Neuronal stem cell (in vitro differentiated cells): ENCODE results near the gene ICA1.

Experiments used
- DNase-seq: peaks from one replicate; pipeline ENCODE4 v3.0.0-alpha.2; 2013; ENCODE audit warnings: low spot score
- H2AFZ ChIP-seq: one replicate; pipeline ENCODE4 v1.6.1; 2013; ENCODE audit warnings: mild to moderate bottlenecking, low read length, inconsistent platforms
- H2AK5ac ChIP-seq: 2 replicates; pipeline ENCODE4 v1.6.1; 2013; ENCODE audit warnings: low read depth, mild to moderate bottlenecking, inconsistent platforms, low read length, moderate library complexity, mixed read lengths
- H2BK120ac ChIP-seq: 2 replicates; pipeline ENCODE4 v1.6.1; 2013; ENCODE audit warnings: low read depth, mild to moderate bottlenecking, inconsistent platforms, low read length, moderate library complexity, mixed read lengths
- H2BK12ac ChIP-seq: one replicate; pipeline ENCODE4 v1.6.1; 2013; ENCODE audit warnings: low read length, inconsistent platforms
- H2BK15ac ChIP-seq: 2 replicates; pipeline ENCODE4 v1.6.1; 2013; ENCODE audit warnings: mild to moderate bottlenecking, low read length, inconsistent platforms, mixed read lengths
- H2BK5ac ChIP-seq: one replicate; pipeline ENCODE4 v1.6.1; 2013; ENCODE audit warnings: inconsistent platforms, mild to moderate bottlenecking, low read length, moderate library complexity
- H3K14ac ChIP-seq: one replicate; pipeline ENCODE4 v1.6.1; 2013; ENCODE audit warnings: low read length, inconsistent platforms
- H3K18ac ChIP-seq: 2 replicates; pipeline ENCODE4 v1.6.1; 2013; ENCODE audit warnings: low read length, inconsistent platforms
- H3K23ac ChIP-seq: 2 replicates; pipeline ENCODE4 v1.6.1; 2013; ENCODE audit warnings: low read depth, mild to moderate bottlenecking, mixed read lengths, low read length, inconsistent platforms; ENCODE audit not compliant: poor library complexity
- H3K27ac ChIP-seq: replicated peaks from 3 replicates; pipeline ENCODE4 v1.5.1; 2013; ENCODE audit warnings: low read length, inconsistent platforms
- H3K27me3 ChIP-seq, 3 experiments: 2 replicates each; pipeline ENCODE4 v1.6.1; 2013; ENCODE audit warnings: low read length in 3 of 3, mild to moderate bottlenecking in 2 of 3, inconsistent platforms in 1 of 3, low read depth in 1 of 3, mixed read lengths in 1 of 3, moderate library complexity in 1 of 3; ENCODE audit not compliant: control insufficient read depth in 3 of 3, insufficient read depth in 3 of 3
- H3K36me3 ChIP-seq, 2 donors: replicated peaks in 1 of 2; 2 replicates each; pipeline ENCODE4 v1.6.1; 2013; ENCODE audit warnings: low read length in 2 of 2; ENCODE audit not compliant: control insufficient read depth in 2 of 2, insufficient read depth in 2 of 2
- H3K4ac ChIP-seq: 2 replicates; pipeline ENCODE4 v1.6.1; 2013; ENCODE audit warnings: inconsistent platforms, mild to moderate bottlenecking, low read length, moderate library complexity
- H3K4me1 ChIP-seq, 2 donors: 1 replicate in 1 of 2; 2 replicates in 1 of 2; pipeline ENCODE4 v1.6.1; 2013; ENCODE audit warnings: low read length in 2 of 2, low read depth in 1 of 2; ENCODE audit not compliant: control insufficient read depth in 2 of 2, insufficient read depth in 1 of 2
- H3K4me2 ChIP-seq: one replicate; pipeline ENCODE4 v1.6.1; 2013; ENCODE audit warnings: mild to moderate bottlenecking, low read length, inconsistent platforms; ENCODE audit not compliant: insufficient read depth, poor library complexity, severe bottlenecking
- H3K4me3 ChIP-seq, 2 donors: 2 replicates each; pipeline ENCODE4 v1.5.1; 2013; ENCODE audit warnings: low read length in 2 of 2, mild to moderate bottlenecking in 2 of 2, inconsistent platforms in 1 of 2, moderate library complexity in 1 of 2
- H3K79me1 ChIP-seq: one replicate; pipeline ENCODE4 v1.6.1; 2013; ENCODE audit warnings: low read depth, mild to moderate bottlenecking, inconsistent platforms, low read length, moderate library complexity
- H3K9ac ChIP-seq: one replicate; pipeline ENCODE4 v1.6.1; 2013; ENCODE audit warnings: mild to moderate bottlenecking, low read depth, low read length, inconsistent platforms; ENCODE audit not compliant: poor library complexity
- H3K9me3 ChIP-seq, 2 donors: replicated peaks in 1 of 2; 2 replicates each; pipeline versions ENCODE3 to v1.6.1; 2013; ENCODE audit warnings: low read length in 2 of 2, mild to moderate bottlenecking in 2 of 2, inconsistent platforms in 1 of 2, low read depth in 1 of 2, mixed read lengths in 1 of 2, moderate library complexity in 1 of 2; ENCODE audit not compliant: control insufficient read depth in 2 of 2, insufficient read depth in 1 of 2
- H4K8ac ChIP-seq: one replicate; pipeline ENCODE4 v1.6.1; 2013; ENCODE audit warnings: low read depth, mild to moderate bottlenecking, inconsistent platforms, low read length, moderate library complexity
- H4K91ac ChIP-seq: one replicate; pipeline ENCODE4 v1.6.1; 2013; ENCODE audit warnings: low read length, low read depth, mild to moderate bottlenecking, inconsistent platforms; ENCODE audit not compliant: poor library complexity
- WGBS, 2 donors: extraction: QIAGEN DNeasy Blood & Tissue Kit; methylation state at CpG; one replicate each; pipeline ENCODE4 v1.1.7; 2013; ENCODE audit warnings: missing lambda C conversion rate in 2 of 2, mixed read lengths in 1 of 2; ENCODE audit not compliant: insufficient read length in 2 of 2, insufficient replicate concordance in 1 of 2; ENCODE audit errors: extremely low coverage in 2 of 2; 5-methylcytosine and 5-hydroxymethylcytosine counted together

The ICA1 gene

DNA sequence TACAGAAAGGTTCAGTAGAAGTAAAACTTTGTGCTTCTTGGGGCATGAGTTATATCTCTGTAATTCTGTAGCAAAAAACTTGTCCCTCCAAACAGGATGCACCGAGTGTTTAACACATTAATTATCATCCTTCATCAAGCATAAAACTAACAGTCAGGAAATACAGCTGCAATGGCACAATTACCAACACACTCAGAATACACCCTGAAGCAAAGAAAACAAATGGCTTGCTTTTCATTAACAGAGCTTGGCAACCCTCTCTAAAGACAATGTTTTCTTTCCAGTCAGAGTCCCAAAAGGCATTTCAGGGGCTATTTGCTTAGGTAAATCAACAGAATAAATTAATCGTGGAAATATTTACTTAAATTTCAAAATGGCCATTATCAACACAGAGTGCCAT, 107.7 kb downstream of the ICA1 start:
- Histone ChIP-seq H2AK5ac (no peak overlapping the region), H3K4me2 (no peak overlapping the region), H3K4me3 (no peak overlapping the region), H3K36me3 (no peaks in the 10 kb centered on the region), H2AFZ (no peak overlapping the region), H2BK120ac (no peak overlapping the region), H3K14ac (no peak overlapping the region), H3K79me1 (no peaks in the 10 kb centered on the region), H3K18ac (no peak overlapping the region), H3K23ac (no peak overlapping the region), H4K91ac (no peak overlapping the region), H3K4ac (no peak overlapping the region), H2BK5ac (no peak overlapping the region), H3K27ac (no peak overlapping the region), H2BK12ac (no peak overlapping the region), H3K27me3 (no peaks in the 10 kb centered on the region), H4K8ac (no peak overlapping the region), H2BK15ac (no peak overlapping the region), H3K4me1 (peaks cover 0 to 4% of the 10 kb centered on the region in 2 donors), H3K9me3 (peaks cover 0 to 3% of the 10 kb centered on the region in 2 donors), H3K9ac (no peak overlapping the region)
- no peak for DNase-seq
- no CpG with 5 or more reads among the region's 2 CpGs for WGBS, 2 donors

DNA sequence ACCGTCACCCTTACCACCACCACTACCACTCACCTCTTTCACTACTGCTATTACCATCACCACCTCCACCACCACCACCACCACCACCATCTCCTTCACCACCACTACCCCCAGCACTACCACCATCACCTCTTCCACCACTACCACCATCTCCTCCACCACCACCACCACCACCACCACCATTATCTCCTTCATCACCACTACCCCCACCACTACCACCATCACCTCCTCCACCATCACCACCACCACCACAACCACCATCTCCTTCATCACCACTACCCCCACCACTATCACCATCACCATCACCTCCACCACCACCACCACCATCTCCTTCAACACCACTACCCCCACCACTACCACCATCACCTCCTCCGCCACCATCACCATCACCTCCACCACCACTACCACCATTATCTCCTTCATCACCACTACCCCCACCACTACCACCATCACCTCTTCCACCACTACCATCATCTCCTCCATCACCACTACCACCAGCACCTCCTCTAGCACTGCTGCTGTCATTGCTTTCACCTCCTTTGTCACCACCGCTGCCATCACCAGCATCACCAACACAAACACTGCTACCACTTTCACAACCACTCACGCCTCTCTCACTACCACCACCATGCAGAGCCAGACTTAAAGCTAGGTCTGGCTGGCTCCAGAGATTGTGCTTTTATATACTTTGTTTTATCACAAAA, 109.3 kb downstream of the ICA1 start:
- DNase-seq, result no peak
- H2BK12ac ChIP-seq, result no peak overlapping the region
- peak overlapping the region; percentile 62 for H3K23ac ChIP-seq
- peak overlapping the region in 1 of 2 donors; percentile 5 for H3K4me3 ChIP-seq
- no peak overlapping the region for H2AFZ ChIP-seq
- peak overlapping the region; percentile 78 for H3K9ac ChIP-seq
- no peaks in the 10 kb centered on the region for H3K79me1 ChIP-seq
- peak overlapping the region; percentile 95 for H4K8ac ChIP-seq
- no peak overlapping the region for H2AK5ac ChIP-seq
- peak overlapping the region; percentile 76 for H4K91ac ChIP-seq
- H3K18ac ChIP-seq, result peak overlapping the region; percentile 12
- no peak overlapping the region for H2BK5ac ChIP-seq
- peaks cover 0 to 3% of the 10 kb centered on the region in 2 donors for H3K9me3 ChIP-seq
- H3K4me2 ChIP-seq, result no peak overlapping the region
- no peak overlapping the region for H3K4ac ChIP-seq
- WGBS, 2 donors, result 100% methylated on average over 1 of the region's 4 CpGs; no CpG with 5 or more reads in 1 of the 2 donors
- no peak overlapping the region for H2BK120ac ChIP-seq
- no peak overlapping the region for H2BK15ac ChIP-seq
- H3K36me3 ChIP-seq, result no peaks in the 10 kb centered on the region
- H3K27ac ChIP-seq, result no peak overlapping the region
- H3K27me3 ChIP-seq, result no peaks in the 10 kb centered on the region
- peaks cover 0 to 17% of the 10 kb centered on the region in 2 donors for H3K4me1 ChIP-seq
- H3K14ac ChIP-seq, result no peak overlapping the region

DNA sequence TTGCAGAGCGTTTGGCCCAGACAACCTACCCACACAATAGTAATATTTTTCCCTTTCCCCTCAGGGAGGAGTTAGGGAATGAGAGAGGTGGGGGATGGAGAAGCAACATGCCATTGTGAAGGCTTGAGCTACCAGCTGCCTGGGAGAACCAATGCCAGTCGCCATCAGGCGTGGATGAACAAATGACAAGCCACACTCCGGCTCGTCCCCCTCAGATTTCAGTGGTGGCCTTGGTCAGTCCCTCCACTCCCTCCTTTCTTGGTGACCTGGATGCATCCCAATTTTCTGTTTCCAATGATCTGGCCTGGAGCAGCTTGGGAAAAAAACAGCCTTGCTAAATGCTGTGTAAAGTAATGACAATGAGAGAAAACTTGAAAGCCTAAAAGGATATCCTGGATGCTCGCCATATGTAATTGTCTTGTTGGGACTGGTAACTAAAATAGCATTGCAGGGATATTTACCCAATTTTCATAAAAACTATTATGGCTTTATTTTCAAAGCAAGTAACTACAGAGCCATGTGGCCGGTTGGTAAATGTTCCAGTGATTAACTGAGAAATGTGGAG, 110.7 kb downstream of the ICA1 start:
- Histone ChIP-seq H2BK15ac (no peak overlapping the region), H3K27ac (no peak overlapping the region), H3K14ac (no peak overlapping the region), H2AK5ac (no peak overlapping the region), H3K4me3 (no peak overlapping the region), H3K9ac (no peak overlapping the region), H2AFZ (no peak overlapping the region), H3K4me1 (peaks cover 8 to 23% of the 10 kb centered on the region in 2 donors), H3K4ac (no peak overlapping the region), H4K8ac (no peak overlapping the region), H3K79me1 (no peaks in the 10 kb centered on the region), H3K36me3 (no peaks in the 10 kb centered on the region), H3K18ac (no peak overlapping the region), H4K91ac (no peak overlapping the region), H3K23ac (no peak overlapping the region), H3K4me2 (no peak overlapping the region), H3K27me3 (no peaks in the 10 kb centered on the region), H2BK12ac (no peak overlapping the region), H2BK120ac (no peak overlapping the region), H3K9me3 (peaks cover 0 to 3% of the 10 kb centered on the region in 2 donors), H2BK5ac (no peak overlapping the region)
- WGBS, 2 donors, result no CpG with 5 or more reads among the region's 7 CpGs
- no peak for DNase-seq

DNA sequence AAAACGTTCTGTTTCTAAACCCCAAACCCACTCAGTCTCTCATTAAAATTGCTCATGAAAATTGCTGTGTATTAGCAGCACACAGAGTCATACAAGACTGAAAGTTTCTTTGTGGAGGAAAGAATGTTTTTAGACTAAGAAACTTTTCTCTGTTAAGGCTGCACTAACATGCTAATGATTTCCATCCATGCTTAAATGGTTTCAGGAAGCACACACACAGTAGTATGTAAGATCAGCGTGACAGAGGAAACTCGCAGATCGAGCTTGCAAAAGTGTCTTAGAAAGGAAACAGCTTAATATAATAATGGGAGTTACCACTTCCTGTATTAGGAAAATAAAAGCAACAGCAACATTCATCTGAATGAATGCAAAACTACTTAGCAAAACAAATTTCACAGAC, 112.7 kb downstream of the ICA1 start:
- Histone ChIP-seq H3K27ac (no peak overlapping the region), H4K8ac (no peak overlapping the region), H3K18ac (no peak overlapping the region), H3K14ac (no peak overlapping the region), H2AK5ac (no peak overlapping the region), H3K9me3 (peaks cover 0 to 3% of the 10 kb centered on the region in 2 donors), H2AFZ (no peak overlapping the region), H3K79me1 (no peaks in the 10 kb centered on the region), H2BK12ac (no peak overlapping the region), H3K4me2 (no peak overlapping the region), H4K91ac (no peak overlapping the region), H2BK120ac (no peak overlapping the region), H3K36me3 (no peaks in the 10 kb centered on the region), H3K4me3 (no peak overlapping the region), H3K27me3 (no peaks in the 10 kb centered on the region), H3K4ac (no peak overlapping the region), H2BK15ac (no peak overlapping the region), H3K23ac (no peak overlapping the region), H3K9ac (no peak overlapping the region), H2BK5ac (no peak overlapping the region), H3K4me1 (peaks cover 13 to 27% of the 10 kb centered on the region in 2 donors)
- no CpG with 5 or more reads among the region's 4 CpGs for WGBS, 2 donors
- DNase-seq, result no peak
